Activated T-helper 9 cell treated with anti-CD3 and anti-CD28 coated beads, Interleukin-2, amount 50 U/mL, for 16 hours (primary cell): ENCODE measurements around the gene APOBEC3B.
"Not testable (repeated sequence)": the region's sequence is repeated elsewhere in the genome, so short reads cannot be mapped to it uniquely, and the experiment has no call there.

Experiments used
- DNase-seq: peaks from one replicate; pipeline ENCODE4 v3.0.0-alpha.2; 2020; ENCODE audit warnings: low read depth

The APOBEC3B gene

DNA sequence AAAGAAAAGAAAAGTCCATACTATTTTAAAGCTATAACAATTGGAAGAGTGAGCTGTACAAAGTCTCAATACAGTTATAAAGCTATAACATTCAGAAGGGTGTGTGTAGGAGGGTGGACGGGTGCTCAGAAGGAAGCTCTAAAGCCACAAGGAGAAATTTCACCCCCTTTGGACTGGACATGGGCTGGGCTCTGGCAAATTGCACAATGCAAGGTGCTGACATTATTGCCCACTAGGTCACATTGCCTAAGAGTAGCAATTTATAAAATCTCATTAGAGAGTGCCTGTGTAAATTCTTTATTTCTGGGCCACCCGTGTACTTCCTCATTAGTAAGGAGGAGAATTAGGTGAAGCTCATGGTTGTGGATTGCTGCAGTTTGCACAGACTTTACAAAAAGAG is 30.4 kb upstream of the APOBEC3B start:
- no peak for DNase-seq

DNA sequence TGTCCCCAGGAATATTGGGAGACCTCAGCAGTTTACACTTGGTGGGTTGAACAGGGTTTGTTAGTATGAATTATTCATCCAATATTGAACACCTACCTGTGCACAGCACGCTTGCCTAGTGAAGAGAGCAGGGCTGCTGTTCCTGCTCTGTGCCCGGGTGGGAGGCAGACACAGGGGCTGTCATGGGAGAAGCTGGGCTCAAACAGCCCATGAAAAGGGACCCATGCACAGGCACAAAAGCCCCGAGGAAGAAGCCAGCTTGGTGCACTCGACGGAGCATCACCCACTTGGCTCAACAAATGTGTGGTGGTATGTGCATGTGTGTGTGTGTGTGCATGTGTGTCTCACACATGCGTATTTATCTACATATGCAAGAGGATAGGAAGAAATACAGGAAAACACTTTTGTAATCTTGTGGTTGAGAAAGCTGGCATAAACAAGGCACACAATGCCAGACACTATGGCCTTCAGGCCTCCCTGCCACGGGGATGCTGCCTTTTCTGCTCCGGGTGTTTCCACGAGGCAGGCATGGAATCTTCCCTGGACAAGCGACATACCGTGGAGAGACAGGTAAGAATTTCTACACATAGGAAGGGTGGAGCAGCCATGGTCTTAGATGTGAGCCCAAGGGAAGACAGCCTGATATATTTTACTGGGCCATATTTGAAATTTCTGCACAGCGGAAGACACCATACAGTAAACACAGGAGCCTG is 29.7 kb upstream of the APOBEC3B start:
- DNase-seq = no peak

DNA sequence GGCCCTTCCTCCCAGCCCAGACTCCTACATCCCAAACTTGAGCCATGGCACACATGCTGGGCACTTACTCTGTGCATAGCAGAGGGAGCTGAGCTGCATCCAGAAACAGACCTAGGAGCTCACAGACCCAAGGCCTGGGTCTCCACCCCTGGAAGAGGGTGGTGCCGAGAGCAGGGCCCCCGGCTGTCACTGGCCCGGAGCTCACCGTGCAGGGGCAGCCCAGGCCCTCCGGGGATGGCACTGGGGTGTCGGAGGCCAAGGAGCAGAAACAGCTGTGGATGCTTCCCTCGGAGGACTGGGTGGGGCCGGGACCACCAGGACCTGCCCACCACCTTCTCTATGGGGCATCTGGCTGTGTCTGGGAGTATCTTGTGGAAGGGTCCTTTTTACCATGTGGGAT is 29.1 kb upstream of the APOBEC3B start:
- DNase-seq = no peak

DNA sequence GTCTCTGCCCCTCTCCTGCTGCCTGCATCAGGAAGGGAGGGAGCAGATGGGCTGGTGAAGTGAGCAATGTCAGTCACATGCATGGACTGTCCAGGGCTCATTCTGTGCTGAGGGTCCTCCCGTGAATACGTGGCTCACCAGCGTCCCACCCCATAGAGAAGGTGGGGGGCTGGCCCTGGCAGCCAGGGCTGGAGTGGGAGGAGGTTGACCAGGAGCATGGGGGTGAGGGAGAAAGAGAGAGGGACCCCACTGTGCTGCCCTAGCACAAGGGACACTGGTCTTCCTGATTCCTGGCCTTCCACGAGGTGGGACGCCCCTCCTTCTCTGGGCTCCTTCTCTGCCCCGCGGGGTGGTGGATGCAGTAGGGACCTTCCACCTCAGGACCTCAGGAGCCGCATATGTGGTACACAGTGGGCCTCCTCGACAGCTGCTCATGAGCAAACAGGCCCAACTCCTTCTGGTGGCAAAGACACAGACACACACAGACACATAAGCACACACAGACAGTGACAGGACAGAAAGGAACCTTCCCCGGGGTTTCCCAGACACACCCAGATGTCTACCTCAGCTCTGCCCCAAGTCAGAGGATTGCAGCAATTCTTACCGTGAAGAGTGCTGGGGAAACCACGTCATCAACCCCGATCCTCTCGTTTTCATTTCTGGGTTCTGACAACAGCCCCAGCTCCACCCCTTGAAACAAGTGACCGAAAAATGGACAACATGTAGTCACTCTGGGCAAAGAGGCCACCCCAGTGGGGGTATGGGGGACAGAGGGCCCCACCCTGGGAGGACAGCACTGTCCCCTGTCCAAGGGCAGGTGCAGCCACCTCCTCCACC is 28.4 kb upstream of the APOBEC3B start:
- DNase-seq = peak; percentile 64

DNA sequence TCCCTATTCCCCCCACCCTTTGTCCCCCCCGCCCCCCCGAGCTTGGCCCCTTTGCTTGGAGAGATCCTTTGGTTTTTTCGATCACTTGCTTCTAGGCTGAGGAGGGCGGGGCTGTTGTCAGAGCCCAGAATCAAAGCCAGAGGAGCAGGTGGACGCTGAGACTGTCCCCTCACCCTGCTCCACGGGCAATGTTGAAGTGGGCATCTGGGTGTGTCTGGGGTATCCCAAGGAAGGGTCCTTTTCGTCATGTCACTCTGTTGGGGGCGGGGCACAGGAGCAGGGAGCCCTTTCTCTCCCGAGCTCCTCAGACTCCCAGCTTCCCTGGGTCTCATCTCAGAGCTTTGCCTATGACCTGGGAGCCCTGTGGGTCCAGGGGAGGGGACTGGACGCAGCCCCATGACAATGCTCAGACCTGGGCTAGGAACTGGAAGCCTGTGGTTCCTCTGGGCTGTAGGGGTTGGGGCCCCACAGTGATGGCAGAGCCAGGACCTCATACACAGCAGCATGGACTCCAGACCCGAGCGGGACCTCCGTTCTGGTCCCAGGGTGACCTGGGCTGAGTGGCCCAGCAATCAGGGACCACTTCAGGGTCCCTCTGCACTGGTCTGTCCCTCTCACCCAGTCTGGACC is 27.6 kb upstream of the APOBEC3B start:
- no peak for DNase-seq

DNA sequence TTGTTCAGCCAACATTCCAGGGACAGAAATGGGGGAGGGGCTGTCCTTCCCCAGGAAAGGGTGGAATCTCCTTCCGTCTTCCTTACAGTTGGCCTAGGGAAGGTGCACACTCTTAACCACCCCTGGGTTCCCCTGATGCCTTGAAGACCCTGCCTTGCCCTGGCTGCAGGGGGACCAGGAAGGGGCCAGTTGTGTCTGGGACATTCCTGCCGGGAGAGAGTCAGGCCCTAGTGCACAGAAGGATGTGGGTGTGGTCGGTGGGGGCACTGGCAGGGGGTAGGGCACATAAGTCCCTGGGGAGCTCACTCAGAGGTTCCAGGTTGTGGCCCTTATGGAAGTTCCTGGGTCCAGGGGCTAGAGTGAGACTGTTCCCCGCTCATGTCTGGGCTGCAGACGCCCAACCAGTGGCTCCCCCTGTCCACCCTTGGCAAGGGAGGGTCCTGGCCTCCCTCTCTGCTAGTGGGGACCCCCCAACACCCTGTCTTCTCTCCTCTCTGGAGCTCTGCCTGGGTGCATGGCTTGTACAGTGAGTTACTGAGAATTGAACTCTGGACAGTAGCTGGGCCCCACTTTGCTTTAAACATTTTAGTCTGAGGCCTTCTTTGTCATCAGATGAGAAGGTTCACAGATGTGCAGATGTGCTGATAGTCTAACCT is 26.8 kb upstream of the APOBEC3B start:
- DNase-seq = no peak

DNA sequence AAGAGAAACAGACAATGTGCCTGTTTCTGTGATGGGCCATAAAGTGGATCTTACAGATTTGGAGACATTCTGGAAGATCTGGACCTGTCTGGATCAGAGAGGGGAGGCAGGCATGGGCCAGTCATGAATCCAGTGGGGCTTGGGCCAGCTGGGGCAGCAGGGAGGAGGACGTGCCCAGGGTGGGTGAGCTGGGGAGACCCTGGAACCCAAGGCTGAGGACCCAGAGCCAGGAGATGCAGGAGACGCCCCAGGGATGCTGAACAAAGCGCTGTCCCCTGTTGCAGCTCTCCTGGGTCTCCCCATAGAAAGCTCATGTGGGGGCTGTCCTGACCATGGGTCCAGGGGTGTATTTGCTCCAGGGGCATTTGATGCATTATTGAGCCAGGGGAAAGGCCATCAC is 26.2 kb upstream of the APOBEC3B start:
- DNase-seq = no peak

DNA sequence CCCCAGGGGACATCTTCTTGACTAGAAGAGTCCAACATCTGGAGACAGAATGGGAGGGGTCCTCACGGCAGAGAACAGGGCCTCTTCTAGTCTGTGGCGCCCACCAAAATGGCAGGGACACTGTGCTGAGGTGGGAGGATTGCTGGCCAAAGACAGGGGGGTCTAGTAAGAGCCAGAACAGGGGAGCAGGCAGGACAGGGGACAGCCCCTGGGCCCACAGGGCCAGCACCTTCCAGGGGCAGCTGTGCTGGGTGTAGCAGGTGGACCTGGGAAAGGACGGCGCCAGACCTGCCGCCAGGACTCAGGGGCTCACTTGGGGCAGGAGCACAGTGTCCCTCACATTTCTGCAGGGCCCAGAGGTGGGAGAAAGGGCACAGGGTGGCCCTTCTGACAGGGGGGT is 25.6 kb upstream of the APOBEC3B start:
- DNase-seq = no peak

DNA sequence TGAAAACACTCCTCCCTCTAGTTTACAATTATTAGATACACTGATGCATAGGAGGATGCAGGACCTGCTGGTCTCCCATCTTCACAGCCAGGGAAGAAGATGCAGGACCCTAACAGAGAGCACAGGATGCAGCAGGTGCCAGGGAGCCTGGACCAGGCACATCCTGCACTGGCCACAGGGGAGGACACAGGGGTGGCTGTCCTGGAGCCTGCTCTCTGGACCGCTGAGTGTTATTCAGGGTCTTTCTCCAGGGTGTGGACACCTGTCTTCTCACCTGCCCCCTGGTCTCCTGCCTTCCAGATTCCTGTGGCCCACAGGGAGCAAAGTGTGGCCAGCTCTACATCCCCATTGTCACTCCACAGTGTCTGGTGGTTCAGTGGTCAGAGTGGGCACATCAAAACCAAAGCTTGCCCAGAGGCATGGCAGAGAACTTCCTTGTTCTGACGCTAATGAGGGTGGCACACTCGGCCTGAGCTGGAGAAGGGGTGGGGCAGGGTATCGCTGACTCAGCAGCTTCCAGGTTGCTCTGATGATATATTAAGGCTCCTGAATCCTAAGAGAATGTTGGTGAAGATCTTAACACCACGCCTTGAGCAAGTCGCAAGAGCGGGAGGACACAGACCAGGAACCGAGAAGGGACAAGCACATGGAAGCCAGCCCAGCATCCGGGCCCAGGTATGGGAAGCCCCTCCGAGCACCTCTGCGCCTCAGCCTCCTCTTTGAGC is 24.9 kb upstream of the APOBEC3B start, which contains the start of gene APOBEC3A:
APOBEC3A (plus strand) TSS at position 564 of the 725 bp plus-strand sequence; CDS start at position 647, 83 bp downstream.
- no peak for DNase-seq

DNA sequence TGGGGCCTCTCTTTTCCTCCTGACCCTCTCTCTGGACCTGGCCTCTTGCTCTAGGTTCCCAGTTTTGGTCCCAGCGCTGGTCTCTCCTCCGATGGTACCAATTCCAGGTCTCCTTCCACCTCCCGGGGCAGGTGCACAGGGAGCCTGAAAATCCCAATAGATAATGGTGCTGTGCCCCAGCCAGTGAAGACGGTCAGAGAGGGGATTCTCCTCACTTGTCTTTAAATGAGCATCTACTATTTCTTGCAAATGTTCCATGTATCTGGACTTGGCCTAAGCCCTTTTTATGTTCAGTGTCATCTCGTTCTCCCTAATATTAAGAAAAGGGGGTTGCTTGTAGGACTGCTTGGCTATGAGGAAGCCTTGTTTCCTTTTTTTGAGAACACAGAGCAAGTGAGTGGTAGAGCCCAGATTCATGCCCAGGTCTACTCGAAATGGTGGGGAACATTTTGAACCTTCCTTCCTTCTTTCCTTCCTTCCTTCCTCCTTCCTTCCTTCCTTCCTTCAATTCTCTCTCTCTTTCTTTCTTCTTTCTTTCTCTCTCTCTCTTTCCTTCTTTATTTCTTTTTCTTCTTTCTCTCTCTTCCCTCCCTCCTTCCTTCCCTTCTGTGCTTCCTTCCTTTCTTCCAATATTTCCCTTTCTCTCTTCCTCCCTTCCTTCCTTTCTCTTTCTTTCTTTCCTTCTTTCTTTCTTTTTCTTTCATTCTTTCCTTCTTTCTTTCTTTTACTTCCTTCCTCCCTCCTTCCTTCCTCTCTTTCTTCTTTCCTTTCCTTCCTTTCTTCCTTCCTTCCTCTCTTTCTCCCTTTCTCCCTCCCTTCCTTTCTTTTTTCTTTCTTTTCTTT is 24.1 kb upstream of the APOBEC3B start:
- no peak for DNase-seq

DNA sequence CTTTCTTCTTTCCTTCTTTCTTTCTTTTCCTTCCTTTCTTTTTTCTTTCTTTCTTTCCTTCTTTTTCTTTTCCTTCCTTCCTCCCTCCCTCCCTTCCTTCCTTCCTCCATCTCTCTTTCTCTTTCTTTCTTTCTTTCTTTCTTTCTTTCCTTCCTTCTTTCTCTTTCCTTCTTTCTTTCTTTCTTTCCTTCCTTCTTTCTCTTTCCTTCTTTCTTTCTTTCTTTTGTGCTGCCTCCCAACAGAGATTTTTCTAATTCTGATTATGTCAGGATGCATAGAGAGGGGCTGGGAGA is 23.6 kb upstream of the APOBEC3B start:
- DNase-seq = not testable (repeated sequence)

DNA sequence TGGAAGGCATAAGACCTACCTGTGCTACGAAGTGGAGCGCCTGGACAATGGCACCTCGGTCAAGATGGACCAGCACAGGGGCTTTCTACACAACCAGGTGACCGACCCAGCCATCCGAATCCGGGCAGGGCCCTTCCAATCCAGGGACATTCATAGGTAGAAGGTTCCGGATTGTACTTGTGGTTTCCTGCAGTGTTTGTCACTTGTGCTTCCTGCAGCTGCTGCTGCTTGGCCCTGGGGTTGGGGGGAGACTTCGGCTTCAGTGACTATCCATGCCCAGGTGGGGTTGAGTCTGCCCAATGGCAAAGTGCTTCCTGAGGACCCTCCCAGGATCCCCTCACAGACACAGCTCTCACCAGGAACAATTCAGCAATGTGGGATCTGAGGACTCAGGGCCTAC is 22.6 kb upstream of the APOBEC3B start:
- DNase-seq = no peak

DNA sequence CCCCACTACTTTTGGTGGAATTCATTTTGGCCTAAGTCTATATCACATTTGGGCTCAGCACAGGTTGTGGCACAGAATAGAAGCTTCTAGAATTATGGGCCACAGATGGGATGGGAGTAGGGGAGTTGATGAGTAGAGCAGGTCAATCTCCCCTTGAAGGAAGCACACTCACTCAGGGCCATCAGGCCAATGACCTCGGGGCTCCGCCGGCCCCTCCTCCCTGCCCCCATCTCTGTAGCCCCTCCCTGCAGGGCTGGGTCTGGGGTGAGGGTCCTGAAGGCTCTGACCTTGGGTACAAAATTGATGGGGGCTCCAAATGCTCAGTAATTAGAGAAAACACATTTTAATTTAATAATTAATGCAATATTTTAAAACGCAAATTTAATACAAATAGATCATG is 21.5 kb upstream of the APOBEC3B start:
- not testable (repeated sequence) for DNase-seq

DNA sequence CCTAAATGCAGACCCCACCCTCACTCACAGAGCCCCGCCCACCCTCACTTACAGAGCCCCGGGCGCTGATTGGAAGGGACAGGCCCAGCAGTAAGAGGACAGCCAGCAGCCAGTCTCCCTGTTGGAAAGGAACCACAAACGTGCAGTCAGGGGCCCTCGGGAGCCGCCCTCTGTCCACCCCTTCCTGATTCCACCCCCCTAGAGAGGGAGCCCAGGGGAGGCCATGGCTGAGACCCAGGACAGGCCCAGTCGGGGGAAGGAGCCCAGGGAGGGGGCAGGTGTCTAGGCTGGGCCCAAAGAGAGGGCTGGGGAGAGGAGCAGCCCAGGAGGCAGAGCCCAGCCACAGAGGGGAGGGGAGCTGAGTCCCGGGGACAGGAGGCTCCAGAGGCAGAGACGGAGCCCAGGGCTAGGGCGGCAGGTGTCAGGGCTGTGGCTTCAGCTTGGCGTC is 18.8 kb upstream of the APOBEC3B start:
- not testable (repeated sequence) for DNase-seq

DNA sequence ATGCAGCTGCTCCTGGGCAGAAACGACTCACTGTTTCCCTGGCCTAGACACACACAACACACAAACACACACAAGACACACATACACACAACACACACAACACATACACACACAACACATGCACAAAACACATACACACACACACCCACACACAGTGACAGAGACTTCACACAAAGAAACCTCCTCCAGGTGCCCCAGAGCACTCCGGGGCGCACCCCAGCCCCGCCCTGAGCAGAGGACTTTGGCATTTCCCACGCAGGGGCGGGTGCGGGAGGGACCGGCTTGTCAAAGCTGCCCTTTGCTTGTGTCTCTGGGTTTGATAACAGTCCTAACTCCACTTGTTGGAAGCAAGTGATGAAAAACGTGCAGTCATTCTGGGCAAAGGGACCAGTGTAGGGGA is 18.3 kb upstream of the APOBEC3B start:
- no peak for DNase-seq

DNA sequence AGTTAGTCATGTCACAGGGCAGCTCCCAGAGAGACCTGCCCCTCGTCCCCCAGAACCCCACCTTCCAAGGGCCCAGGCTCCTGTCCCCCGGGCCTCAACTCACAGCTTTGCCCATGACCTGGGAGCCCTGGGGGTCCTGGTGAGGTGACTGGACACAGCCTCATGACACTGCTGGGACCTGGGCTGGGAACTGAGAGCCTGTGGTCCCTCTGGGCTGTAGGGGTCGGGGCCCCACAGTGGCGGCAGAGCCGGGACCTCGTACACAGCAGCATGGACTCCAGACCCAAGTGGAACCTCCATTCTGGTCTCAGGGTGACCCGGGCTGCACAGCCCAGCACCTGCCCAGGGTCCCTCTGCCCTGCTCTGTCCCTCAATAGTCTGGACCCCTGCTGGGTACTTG is 17.8 kb upstream of the APOBEC3B start:
- DNase-seq = no peak

DNA sequence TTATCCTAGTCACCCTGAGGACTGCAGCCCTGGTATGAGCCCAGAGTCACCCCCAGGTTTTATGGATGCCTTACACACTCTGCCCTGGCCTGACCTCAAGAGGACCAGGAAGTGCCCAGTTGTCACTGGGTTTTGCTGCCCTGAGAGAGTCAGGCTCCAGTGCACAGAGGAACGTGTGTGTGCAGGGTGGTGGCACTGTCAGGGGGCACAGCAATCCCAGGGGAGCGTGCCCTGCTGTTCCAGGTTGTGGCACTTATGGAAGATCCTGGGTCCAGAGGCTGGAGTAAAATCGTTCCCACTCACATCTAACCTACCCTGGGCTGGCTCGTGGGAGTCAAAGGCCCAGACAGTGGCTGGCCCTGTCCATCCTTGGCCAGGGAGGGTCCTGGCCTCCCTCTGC is 17.2 kb upstream of the APOBEC3B start:
- DNase-seq = no peak

DNA sequence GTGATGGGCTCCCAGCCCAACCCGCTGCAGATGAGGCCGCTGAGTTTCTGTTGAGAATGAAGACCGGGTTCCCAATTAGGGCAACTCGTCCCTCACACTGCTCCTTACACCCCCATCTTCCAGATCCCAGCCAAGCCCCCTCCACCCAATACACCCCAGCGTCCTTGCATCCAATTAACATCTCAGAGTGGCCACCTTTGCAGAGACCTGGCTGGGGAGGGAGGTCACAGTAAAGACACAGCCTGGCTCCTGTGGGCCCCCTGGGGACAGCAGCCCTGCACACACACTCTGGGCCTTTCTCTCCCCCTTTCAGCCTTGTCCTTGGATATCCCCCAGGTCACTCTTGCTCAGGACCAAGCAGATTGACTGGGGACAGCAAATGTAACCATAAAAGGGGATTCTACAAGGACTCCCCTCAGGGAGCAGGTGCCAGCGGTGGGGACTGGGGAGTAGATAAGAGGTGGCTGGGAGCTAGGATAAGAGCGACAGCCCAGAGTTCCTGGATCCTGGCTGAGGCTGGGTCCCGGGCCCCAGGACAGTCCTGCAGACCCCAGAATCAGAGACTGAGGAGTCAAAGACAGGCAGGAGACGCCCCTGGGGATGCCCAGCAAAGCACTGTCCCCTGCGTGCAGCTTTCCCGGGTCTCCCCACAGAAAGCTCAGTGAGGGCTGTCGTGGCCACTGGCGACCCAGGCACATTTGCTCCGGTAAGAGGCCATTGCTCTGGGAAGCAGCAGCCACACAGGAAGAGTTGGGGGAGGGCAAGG is 16.4 kb upstream of the APOBEC3B start:
- no peak for DNase-seq

DNA sequence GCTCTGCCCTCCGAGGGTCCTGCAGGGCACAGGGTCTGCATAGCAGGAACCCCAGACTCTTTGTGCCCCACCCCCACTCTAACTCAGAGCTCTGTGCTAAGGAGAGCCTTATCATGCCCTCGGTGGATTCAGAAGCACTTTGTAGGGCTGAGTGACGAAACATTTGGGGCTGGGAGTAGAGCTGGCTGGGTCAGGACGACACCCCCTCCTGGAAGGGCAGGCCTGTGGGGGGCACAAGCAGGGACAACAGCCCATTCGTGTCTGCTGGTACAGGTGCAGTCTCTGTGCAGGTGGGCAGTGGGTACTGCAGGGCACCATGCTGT is 15.8 kb upstream of the APOBEC3B start:
- DNase-seq = no peak

DNA sequence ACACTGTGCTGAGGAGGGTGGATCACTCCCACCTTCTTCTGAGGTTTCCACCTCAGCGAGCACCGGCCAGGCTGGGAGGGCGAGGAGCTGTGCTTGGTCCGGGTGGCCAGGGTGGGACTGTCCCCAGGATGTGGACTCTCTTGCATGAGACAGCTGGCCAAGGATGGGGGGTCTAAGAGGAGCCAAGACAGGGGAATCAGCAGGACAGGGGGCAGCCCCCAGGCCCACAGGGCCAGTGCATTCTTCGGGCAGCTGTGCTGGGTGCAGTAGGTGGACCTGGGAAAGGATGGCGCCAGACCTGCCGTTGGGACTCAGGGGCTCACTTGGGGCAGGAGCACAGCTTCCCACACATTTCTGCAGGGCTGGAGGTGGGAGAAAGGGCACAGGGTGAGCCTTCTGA is 15.2 kb upstream of the APOBEC3B start:
- no peak for DNase-seq
